GM18858 (cell line): ENCODE data around the gene CLEC9A.
"Not testable (repeated sequence)": the region's sequence is repeated elsewhere in the genome, so short reads cannot be mapped to it uniquely, and the experiment has no call there.

Experiments
- ATAC-seq: cut with Tn5 transposase; IDR thresholded peaks from one replicate; pipeline ENCODE4 v1.9.1; 2021; ENCODE audit not compliant: unreplicated experiment

Gene CLEC9A

DNA sequence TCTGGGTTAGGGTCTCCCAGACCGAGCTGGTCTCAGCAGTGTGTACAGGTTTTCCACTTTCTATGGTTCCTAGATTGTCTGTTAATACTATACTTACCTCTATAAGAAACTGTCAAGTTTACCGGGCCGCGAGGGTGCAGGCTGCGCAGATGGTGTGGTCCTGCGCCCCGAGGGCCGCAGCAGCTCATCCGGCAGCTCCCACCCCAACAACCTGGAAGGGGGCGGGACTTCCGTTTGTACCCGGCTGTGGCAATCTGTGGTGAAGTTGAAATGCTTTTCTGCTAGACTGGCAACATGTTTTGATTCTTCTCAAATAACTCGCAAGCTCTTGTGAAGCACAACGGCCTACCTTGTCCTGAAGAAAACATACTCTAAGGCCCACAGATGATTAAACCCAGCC lies at the start of gene CLEC9A:
Gene CLEC9A (plus strand): TSS at position 237 of the 400 bp plus-strand sequence. CDS start 22,006 bp downstream, outside the sequence.
- no peak for ATAC-seq

- no peak for ATAC-seq
These were observed 38.6 kb upstream of the CLEC9A start for GRCh38 chr12:9991876-9992275.

DNA sequence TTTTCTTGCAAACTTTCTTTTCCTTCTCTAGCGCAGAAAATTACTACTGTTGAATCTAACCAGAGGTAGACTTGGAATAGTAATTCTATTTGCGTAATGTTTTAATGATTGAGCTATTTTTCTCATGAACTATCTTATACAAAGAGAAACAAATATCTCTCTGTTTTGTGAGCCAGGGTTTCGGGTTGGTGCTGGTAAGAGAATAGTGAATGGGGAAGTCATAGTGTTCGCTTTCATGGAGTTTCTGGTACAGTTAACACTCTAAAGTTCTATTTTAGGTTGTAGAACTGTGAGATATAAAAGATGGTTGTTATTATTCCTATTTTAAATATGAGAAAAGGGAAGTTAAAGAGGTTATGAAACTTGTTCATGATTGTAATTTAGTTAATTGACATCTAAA lies 38.2 kb upstream of the CLEC9A start:
- ATAC-seq = no peak

DNA sequence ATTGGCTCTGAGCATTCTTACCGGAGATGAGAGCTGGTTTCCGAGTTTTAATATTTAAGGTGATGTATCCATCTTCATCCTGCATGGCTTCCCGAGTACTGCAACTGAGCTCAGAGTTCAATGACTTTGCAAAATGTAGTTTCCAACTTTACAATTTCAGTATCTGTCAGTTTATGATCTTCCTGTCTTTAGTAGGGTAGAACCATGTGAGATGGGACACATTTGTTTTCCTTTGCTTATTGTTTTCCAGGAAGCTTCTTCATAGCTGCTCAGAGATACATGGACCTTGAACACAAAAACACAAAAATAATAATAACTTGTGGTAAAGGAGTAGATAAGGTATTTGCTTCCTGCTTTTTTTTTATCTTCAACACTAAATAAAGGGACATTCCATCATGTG lies 31.5 kb upstream of the CLEC9A start, which contains the start of gene CLEC1B:
Gene CLEC1B (minus strand): TSS at position 106 of the 400 bp plus-strand sequence. CDS start 21 bp downstream, at position 85.
- ATAC-seq = no peak

- ATAC-seq = no peak
These were observed 29.2 kb upstream of the CLEC9A start for GRCh38 chr12:10001171-10001776.

- no peak for ATAC-seq
These were observed 17.7 kb upstream of the CLEC9A start for GRCh38 chr12:10012630-10013330.

GRCh38 chr12:10015450-10015849 lies 15.0 kb upstream of the CLEC9A start:
- no peak for ATAC-seq

- ATAC-seq = no peak
These were observed 13.6 kb upstream of the CLEC9A start for GRCh38 chr12:10016881-10017280.

DNA sequence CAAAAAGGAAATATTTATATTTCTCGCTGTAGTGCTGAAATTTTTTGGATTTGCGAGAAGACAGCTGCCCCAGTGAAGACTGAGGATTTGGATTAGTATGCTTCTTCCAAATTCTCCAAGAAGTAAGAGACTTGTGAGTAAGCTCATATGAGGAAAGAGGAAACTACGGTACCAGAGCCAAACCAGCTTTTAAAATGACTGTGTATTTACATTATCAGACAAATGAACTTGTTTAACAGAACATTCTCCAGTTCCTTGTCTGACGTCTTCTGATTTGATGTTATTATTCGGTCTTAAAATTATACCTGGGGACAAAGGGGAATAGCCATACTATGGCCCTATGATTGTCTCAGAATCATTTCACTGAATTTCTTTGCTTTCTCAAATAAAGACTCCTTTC lies 12.1 kb upstream of the CLEC9A start:
- no peak for ATAC-seq

DNA sequence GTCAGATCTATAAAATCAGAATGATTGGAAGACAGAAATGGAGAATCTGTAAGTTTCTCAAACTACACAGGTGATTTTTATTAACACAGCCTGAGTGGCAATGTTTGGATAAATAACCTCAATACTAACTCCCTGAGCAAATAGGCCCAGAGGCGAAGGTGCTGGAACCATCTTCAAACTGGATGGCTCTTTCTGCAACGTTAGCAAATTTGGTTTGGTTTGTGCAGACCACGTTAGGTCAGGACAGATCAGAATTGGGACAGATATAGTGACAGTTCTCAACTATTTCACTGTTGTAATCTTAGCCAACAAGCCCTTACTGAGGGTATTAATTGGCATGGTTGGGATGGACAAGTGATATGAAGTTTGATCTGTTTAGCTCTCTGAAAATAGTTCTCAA lies 9.1 kb upstream of the CLEC9A start:
- no peak for ATAC-seq

GRCh38 chr12:10025236-10025635 lies 5.2 kb upstream of the CLEC9A start:
- no peak for ATAC-seq

GRCh38 chr12:10026666-10027065 lies 3.8 kb upstream of the CLEC9A start:
- not testable (repeated sequence) for ATAC-seq

DNA sequence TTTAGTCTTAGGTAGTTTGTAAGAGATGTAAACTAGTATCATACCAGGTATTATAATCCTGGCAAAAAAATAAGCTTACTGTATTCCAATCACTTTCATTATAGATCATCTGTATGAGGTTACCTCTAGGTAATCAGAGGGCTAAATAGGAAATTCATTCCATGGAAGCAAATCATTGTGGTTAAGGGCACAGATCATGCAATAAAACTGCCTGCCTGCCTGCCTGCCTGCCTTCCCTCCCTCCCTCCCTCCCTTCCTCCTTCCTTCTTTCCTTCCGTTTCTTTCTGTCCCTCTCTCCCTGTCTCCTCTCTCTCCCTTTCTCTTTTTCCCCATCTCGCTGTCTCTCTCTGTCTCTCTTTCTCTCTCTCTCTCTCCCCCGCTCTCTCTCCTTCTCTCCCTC lies 3.2 kb upstream of the CLEC9A start:
- no peak for ATAC-seq

GRCh38 chr12:10027721-10028120 lies 2.8 kb upstream of the CLEC9A start:
- no peak for ATAC-seq

GRCh38 chr12:10031321-10031720 lies 839 bp downstream of the CLEC9A start:
- ATAC-seq = no peak

DNA sequence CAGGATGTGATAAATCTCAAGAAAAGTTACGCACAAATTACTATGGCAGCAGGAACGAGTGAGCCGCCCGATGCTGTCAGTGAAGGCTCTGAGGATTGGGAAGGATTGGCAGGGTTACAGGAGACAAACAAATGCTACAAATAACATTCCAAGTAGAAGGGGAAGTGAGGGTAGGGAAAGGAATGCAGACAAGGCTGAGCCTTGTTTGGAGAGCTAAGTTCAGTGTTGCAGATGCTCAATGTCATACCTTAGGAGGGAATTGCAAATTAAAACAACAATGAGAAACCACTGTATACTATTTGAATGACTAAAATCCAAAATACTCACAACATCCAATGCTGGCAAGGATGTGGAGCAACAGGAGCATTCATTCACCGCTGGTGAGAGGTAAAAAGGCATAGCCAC lies 1.3 kb downstream of the CLEC9A start:
- ATAC-seq = no peak

GRCh38 chr12:10033783-10034545 lies 3.5 kb downstream of the CLEC9A start:
- ATAC-seq = no peak

DNA sequence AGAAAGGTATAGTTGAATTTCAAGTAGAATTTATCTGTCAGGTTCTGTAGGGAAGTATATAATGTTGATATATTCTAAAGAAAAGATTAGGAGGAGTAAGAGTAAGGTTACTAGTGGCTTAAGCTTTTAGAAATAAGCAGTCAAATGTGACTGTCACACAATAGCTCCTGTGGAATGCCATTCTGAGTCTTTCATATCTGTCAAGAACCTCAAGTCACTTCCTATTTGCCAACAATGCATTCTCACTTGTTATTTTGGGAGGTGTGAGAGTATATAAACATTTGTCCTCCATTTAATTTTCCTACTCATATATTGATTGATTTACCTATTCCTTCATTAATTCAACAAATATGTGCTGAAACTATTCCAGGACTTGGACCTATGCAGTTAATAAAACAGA lies 11.7 kb downstream of the CLEC9A start:
- ATAC-seq = no peak

DNA sequence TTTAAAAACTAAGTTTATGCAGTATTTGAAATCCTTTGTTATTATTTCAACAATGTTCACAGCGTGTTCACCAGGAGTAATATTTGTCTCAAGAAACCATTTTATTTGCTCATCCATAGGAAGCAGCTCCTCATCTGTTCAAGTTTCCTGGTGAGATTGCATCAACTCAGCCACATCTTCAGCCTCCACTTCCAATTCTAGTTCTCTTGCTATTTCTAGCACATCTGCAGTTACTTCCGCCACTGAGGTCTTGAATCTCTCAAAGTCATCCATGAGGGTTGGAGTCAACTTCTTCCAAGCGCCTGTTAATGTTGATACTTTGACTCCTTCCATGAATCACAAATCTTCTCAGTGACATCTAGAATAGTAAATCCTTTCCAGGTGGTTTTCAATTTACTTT lies 18.0 kb downstream of the CLEC9A start:
- no peak for ATAC-seq

DNA sequence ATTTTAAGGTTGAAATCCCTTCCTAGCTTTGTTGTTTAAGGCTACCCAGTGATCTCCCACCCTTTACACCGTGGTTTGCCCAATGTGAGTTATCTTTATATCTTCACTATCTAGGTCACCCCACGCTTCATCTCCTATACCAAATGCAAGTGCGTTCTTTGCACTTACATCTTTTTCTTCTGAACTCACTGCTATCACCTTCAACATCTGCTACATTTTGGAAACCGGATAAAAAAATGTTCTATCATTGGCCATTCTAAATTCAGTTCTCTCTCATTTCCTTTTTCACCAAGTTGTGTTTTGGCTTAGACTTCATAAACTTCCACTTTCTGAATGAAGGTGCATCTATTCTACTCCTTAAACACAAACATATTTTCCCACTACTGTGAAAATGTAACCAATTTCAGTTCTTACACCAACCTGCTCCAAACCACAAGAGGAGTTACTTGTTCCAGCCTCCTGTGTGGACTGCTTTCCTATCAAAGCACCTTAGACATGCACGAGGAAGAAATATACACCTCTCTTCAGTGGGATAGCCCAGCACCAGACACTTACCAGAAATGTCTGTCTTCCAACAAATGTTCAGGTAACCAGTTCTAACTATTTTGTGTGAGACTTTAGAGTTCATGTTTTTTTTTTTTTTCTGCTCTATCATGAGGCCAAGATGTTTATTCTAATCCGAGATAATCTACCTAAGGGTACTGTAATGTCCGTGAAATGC lies 21.9 kb downstream of the CLEC9A start:
- no peak for ATAC-seq

DNA sequence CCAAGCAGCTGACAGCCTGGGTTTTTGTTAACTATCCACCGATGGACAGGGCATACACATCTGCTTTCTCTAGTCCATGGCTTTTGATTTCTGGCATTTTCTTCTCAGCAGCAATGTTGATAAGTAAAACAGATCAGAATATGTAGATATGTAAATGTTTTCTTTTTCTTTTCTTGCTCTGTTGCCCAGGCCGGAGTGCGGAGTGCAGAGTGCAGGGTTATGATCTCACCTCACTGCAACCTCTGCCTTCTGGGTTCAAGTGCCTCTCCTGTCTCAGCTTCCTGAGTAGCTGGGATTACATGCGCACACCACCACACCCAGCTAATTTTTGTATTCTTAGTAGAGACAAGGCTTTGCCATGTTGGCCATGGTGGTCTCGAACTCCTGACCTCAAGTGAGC lies 27.9 kb downstream of the CLEC9A start:
- ATAC-seq = no peak
